ENCODE data around the gene GNG11.

The GNG11 gene

GRCh38 chr7:93973134-93973533 lies 51.6 kb downstream of the GNG11 start:
- DNase-seq (ENCODE audit: low read depth): no peak
- TF ChIP-seq, protein P1, sequence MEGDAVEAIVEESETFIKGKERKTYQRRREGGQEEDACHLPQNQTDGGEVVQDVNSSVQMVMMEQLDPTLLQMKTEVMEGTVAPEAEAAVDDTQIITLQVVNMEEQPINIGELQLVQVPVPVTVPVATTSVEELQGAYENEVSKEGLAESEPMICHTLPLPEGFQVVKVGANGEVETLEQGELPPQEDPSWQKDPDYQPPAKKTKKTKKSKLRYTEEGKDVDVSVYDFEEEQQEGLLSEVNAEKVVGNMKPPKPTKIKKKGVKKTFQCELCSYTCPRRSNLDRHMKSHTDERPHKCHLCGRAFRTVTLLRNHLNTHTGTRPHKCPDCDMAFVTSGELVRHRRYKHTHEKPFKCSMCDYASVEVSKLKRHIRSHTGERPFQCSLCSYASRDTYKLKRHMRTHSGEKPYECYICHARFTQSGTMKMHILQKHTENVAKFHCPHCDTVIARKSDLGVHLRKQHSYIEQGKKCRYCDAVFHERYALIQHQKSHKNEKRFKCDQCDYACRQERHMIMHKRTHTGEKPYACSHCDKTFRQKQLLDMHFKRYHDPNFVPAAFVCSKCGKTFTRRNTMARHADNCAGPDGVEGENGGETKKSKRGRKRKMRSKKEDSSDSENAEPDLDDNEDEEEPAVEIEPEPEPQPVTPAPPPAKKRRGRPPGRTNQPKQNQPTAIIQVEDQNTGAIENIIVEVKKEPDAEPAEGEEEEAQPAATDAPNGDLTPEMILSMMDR (IDR thresholded peaks at IDR 0.05; ENCODE audit: control insufficient read depth, extremely low read depth, insufficient read depth): no peak

GRCh38 chr7:93977211-93977950 lies 55.8 kb downstream of the GNG11 start:
- H3K4me3 ChIP-seq (ENCODE audit: low read depth, low read length): no peak overlapping the region
- TF ChIP-seq, protein P1 (IDR thresholded peaks at IDR 0.05; ENCODE audit: control insufficient read depth, extremely low read depth, insufficient read depth): no peak
- no peak for DNase-seq (ENCODE audit: low read depth)

More at GRCh38 chr7:93973134-93973533, 51.6 kb downstream of the GNG11 start:
- no peak overlapping the region for H3K4me3 ChIP-seq (ENCODE audit: low read depth, low read length)
